ENCODE measurements around the gene MIX23. TPM values are rescaled to one million over a fixed set of nuclear protein-coding genes. Genes with fewer than 3 reads are reported as not detected.

MIX23 gene
- polyA plus RNA-seq, 1 of the 3 experiments (the other 2 are of a cell fraction), result 11.2 TPM

DNA sequence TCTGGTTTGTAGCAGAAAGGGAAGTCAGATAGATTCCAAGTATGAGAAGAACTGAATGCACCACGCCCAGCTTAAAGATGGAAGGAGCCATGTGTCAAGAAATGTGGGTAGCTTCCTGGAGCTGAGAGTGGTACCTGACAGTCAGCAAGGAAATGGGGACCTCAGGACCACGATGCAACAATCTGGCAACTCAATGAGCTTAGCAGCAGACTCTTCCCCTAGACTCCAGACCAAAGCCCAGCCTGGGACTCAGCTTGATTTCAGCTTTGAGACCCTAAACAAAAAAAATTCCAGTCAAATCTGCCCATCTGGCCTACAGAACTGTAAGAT lies 24.4 kb downstream of the MIX23 start:
- ChIA-PET POLR2A (interaction anchor here (1.0 kb wide), 1 partner anchor 26 kb away, joined by 3 read pairs; the partner anchor contains the start of gene FAM162A), CTCF (interaction anchor here (1.2 to 1.9 kb wide), 4 partner anchors 25 to 812 kb away, joined by 3 to 5 read pairs (median 3); partner anchors contain the start of gene FAM162A)
- H2AFZ ChIP-seq (ENCODE audit: low read depth), result no peak overlapping the region
- no peak overlapping the region for H3K4me3 ChIP-seq (ENCODE audit: low read depth in 2 of 2, low read length in 1 of 2)
- TF ChIP-seq CTCF (IDR thresholded peaks at IDR 0.05), result no peak
- no peak for TF ChIP-seq RCOR1 (IDR thresholded peaks at IDR 0.05; ENCODE audit: low read length)
- no peak for TF ChIP-seq RXRA (IDR thresholded peaks at IDR 0.05; ENCODE audit: borderline replicate concordance, low read depth)
- TF ChIP-seq NRF1 (IDR thresholded peaks at IDR 0.05; ENCODE audit: low read depth, low read length), result no peak
- TF ChIP-seq RFX5 (IDR thresholded peaks at IDR 0.05; ENCODE audit: low read length), result no peak
- no peak for TF ChIP-seq EZH2phosphoT487 (IDR thresholded peaks at IDR 0.05; ENCODE audit: borderline replicate concordance, low read depth)
- no peak for TF ChIP-seq FOSL2 (IDR thresholded peaks at IDR 0.05; ENCODE audit: borderline replicate concordance, low read depth)
- no peak for TF ChIP-seq SIN3A (IDR thresholded peaks at IDR 0.05; ENCODE audit: borderline replicate concordance, low read depth, low read length)
- TF ChIP-seq YY1 (IDR thresholded peaks at IDR 0.05; ENCODE audit: low read depth), result no peak
- no peak for TF ChIP-seq ELF1 (IDR thresholded peaks at IDR 0.05)
- TF ChIP-seq, protein P1, sequence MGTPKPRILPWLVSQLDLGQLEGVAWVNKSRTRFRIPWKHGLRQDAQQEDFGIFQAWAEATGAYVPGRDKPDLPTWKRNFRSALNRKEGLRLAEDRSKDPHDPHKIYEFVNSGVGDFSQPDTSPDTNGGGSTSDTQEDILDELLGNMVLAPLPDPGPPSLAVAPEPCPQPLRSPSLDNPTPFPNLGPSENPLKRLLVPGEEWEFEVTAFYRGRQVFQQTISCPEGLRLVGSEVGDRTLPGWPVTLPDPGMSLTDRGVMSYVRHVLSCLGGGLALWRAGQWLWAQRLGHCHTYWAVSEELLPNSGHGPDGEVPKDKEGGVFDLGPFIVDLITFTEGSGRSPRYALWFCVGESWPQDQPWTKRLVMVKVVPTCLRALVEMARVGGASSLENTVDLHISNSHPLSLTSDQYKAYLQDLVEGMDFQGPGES (IDR thresholded peaks at IDR 0.05; ENCODE audit: low read depth, low read length), result no peak
- no peak for TF ChIP-seq EP300 (IDR thresholded peaks at IDR 0.05; ENCODE audit: borderline replicate concordance in 1 of 2, low read depth in 1 of 2, low read length in 1 of 2)
- WGBS (ENCODE audit: low lambda C conversion rate), result 85% methylated on average over 2 of the region's 2 CpGs
- H3K79me2 ChIP-seq (ENCODE audit: insufficient read depth), result no peaks in the 10 kb centered on the region
- H3K9me3 ChIP-seq, result no peaks in the 10 kb centered on the region
- no peak overlapping the region for H3K4me2 ChIP-seq
- no peak overlapping the region for H3K9ac ChIP-seq
- no peaks in the 10 kb centered on the region for H3K27me3 ChIP-seq (ENCODE audit: insufficient read depth)
- no peaks in the 10 kb centered on the region for H4K20me1 ChIP-seq (ENCODE audit: insufficient read depth)
- peak overlapping the region in 1 of 2 experiments; percentile 58; a peak in 2 of 4 replicates for H3K27ac ChIP-seq (ENCODE audit: low read depth in 2 of 2, low read length in 1 of 2)
- no peaks in the 10 kb centered on the region for H3K9me2 ChIP-seq
- H3K4me1 ChIP-seq (ENCODE audit: control insufficient read depth in 1 of 2, insufficient read depth in 2 of 2, low read depth in 1 of 2, low read length in 1 of 2), result peaks cover 7 to 10% of the 10 kb centered on the region in 2 experiments; a peak in 3 of 4 replicates
- peaks cover 19% of the 10 kb centered on the region for H3F3A ChIP-seq (replicated peaks; ENCODE audit: insufficient read depth)
- H3K36me3 ChIP-seq (replicated peaks in 1 of 2; ENCODE audit: control insufficient read depth in 1 of 2, insufficient read depth in 2 of 2, low read length in 1 of 2), result peaks cover 26 to 29% of the 10 kb centered on the region in 2 experiments
- no peak for DNase-seq

GRCh38 chr3:122357828-122358702 lies 25.0 kb downstream of the MIX23 start:
- no peaks in the 10 kb centered on the region for H4K20me1 ChIP-seq (ENCODE audit: insufficient read depth)
- no peaks in the 10 kb centered on the region for H3K27me3 ChIP-seq (ENCODE audit: insufficient read depth)
- WGBS (ENCODE audit: low lambda C conversion rate), result 21% methylated on average over 2 of the region's 2 CpGs
- H3K4me1 ChIP-seq (ENCODE audit: control insufficient read depth in 1 of 2, insufficient read depth in 2 of 2, low read depth in 1 of 2, low read length in 1 of 2), result peaks cover 7 to 13% of the 10 kb centered on the region in 2 experiments; a peak in 3 of 4 replicates
- no peaks in the 10 kb centered on the region for H3K9me3 ChIP-seq
- no peaks in the 10 kb centered on the region for H3K9me2 ChIP-seq
- POLR2A ChIA-PET, result interaction anchor here (1.0 kb wide), 1 partner anchor 26 kb away, joined by 3 read pairs; the partner anchor contains the start of gene FAM162A
- peaks cover 23% of the 10 kb centered on the region in 2 experiments for H3K36me3 ChIP-seq (replicated peaks in 1 of 2; ENCODE audit: control insufficient read depth in 1 of 2, insufficient read depth in 2 of 2, low read length in 1 of 2)
- peak; percentile 52 for DNase-seq
- H3K4me3 ChIP-seq (ENCODE audit: low read depth in 2 of 2, low read length in 1 of 2), result no peak overlapping the region
- no peak overlapping the region for H3K4me2 ChIP-seq
- H3K9ac ChIP-seq, result no peak overlapping the region
- H3F3A ChIP-seq (replicated peaks; ENCODE audit: insufficient read depth), result peaks cover 19% of the 10 kb centered on the region
- H2AFZ ChIP-seq (ENCODE audit: low read depth), result no peak overlapping the region
- no peaks in the 10 kb centered on the region for H3K79me2 ChIP-seq (ENCODE audit: insufficient read depth)
- CTCF ChIA-PET, result interaction anchor here (1.2 to 1.9 kb wide), 4 partner anchors 26 to 811 kb away, joined by 3 to 5 read pairs (median 3); partner anchors contain the start of gene FAM162A
- H3K27ac ChIP-seq (ENCODE audit: low read depth in 2 of 2, low read length in 1 of 2), result peak overlapping the region in 1 of 2 experiments; percentile 58; a peak in 2 of 4 replicates
- TF ChIP-seq EP300 (IDR thresholded peaks at IDR 0.05; ENCODE audit: borderline replicate concordance in 1 of 2, low read depth in 1 of 2, low read length in 1 of 2), result peak in 1 of 2 experiments; percentile 77; a peak in 2 of 4 replicates
- TF ChIP-seq, protein P2, sequence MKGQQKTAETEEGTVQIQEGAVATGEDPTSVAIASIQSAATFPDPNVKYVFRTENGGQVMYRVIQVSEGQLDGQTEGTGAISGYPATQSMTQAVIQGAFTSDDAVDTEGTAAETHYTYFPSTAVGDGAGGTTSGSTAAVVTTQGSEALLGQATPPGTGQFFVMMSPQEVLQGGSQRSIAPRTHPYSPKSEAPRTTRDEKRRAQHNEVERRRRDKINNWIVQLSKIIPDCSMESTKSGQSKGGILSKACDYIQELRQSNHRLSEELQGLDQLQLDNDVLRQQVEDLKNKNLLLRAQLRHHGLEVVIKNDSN (IDR thresholded peaks at IDR 0.05; ENCODE audit: borderline replicate concordance, low read depth), result no peak
- TF ChIP-seq ELF1 (IDR thresholded peaks at IDR 0.05), result no peak
- TF ChIP-seq FOXJ3 (CRISPR knock-in tag; IDR thresholded peaks at IDR 0.05), result no peak
- TF ChIP-seq CHD2 (IDR thresholded peaks at IDR 0.05; ENCODE audit: low read length, partially characterized antibody), result peak; percentile 52
- TF ChIP-seq NRF1 (IDR thresholded peaks at IDR 0.05; ENCODE audit: low read depth, low read length), result no peak
- no peak for TF ChIP-seq RFX5 (IDR thresholded peaks at IDR 0.05; ENCODE audit: low read length)
- no peak for TF ChIP-seq FOXM1 (IDR thresholded peaks at IDR 0.05; ENCODE audit: low read depth)
- TF ChIP-seq MAX (IDR thresholded peaks at IDR 0.05; ENCODE audit: low read depth), result no peak
- TF ChIP-seq NFIC (IDR thresholded peaks at IDR 0.05; ENCODE audit: borderline replicate concordance), result no peak
- no peak for TF ChIP-seq RXRA (IDR thresholded peaks at IDR 0.05; ENCODE audit: borderline replicate concordance, low read depth)
- no peak for TF ChIP-seq RAD21 (IDR thresholded peaks at IDR 0.05; ENCODE audit: low read length)

Measured in SK-N-SH (cell line).